ENCODE results near the gene USP34.
"Not testable (repeated sequence)": the region's sequence is repeated elsewhere in the genome, so short reads cannot be mapped to it uniquely, and the experiment has no call there.

USP34 gene

GRCh38 chr2:61456746-61457420 lies 14.0 kb downstream of the USP34 start:
- no peak for DNase-seq

GRCh38 chr2:61456070-61456745 lies 14.7 kb downstream of the USP34 start:
- no peak for DNase-seq

- DNase-seq: not testable (repeated sequence)
These were observed 15.9 kb downstream of the USP34 start for GRCh38 chr2:61454972-61455371.

- no peak for DNase-seq
These were observed 16.5 kb downstream of the USP34 start for GRCh38 chr2:61454383-61454782.

- no peak for DNase-seq
These were observed 18.5 kb downstream of the USP34 start for GRCh38 chr2:61452392-61452791.

GRCh38 chr2:61451178-61451577 lies 19.7 kb downstream of the USP34 start:
- DNase-seq: no peak

- DNase-seq: no peak
These were observed 20.7 kb downstream of the USP34 start for GRCh38 chr2:61450144-61450543.

- no peak for DNase-seq
These were observed 22.7 kb downstream of the USP34 start for GRCh38 chr2:61448229-61448628.

- DNase-seq: not testable (repeated sequence)
These were observed 23.9 kb downstream of the USP34 start for GRCh38 chr2:61446971-61447370.

- no peak for DNase-seq
These were observed 27.4 kb downstream of the USP34 start for GRCh38 chr2:61443342-61444041.

GRCh38 chr2:61439241-61440002 lies 31.5 kb downstream of the USP34 start:
- DNase-seq: peak; percentile 24

GRCh38 chr2:61438670-61439069 lies 32.2 kb downstream of the USP34 start:
- no peak for DNase-seq

GRCh38 chr2:61437170-61437569 lies 33.7 kb downstream of the USP34 start:
- no peak for DNase-seq

- no peak for DNase-seq
These were observed 34.8 kb downstream of the USP34 start for GRCh38 chr2:61436092-61436491.

- DNase-seq: no peak
These were observed 35.6 kb downstream of the USP34 start for GRCh38 chr2:61435291-61435690.

- no peak for DNase-seq
These were observed 36.6 kb downstream of the USP34 start for GRCh38 chr2:61434314-61434713.

- no peak for DNase-seq
These were observed 37.3 kb downstream of the USP34 start for GRCh38 chr2:61433606-61434005.

GRCh38 chr2:61432990-61433389 lies 37.9 kb downstream of the USP34 start:
- DNase-seq: no peak

GRCh38 chr2:61431345-61431744 lies 39.5 kb downstream of the USP34 start:
- DNase-seq: no peak

- no peak for DNase-seq
These were observed 44.5 kb downstream of the USP34 start for GRCh38 chr2:61426267-61426897.

- no peak for DNase-seq
These were observed 45.2 kb downstream of the USP34 start for GRCh38 chr2:61425605-61426155.

GRCh38 chr2:61423714-61424113 lies 47.2 kb downstream of the USP34 start:
- no peak for DNase-seq

- no peak for DNase-seq
These were observed 49.3 kb downstream of the USP34 start for GRCh38 chr2:61421611-61422010.
